Uterus (tissue), 4 donors: ENCODE data around the gene FAM83F. TPM values are rescaled to one million over a fixed set of nuclear protein-coding genes. Genes with fewer than 3 reads are reported as not detected.

Experiments
- DNase-seq, 2 donors: peaks; one replicate each; pipeline ENCODE4 v3.0.0-alpha.2; 2019 to 2020
- H3K27ac ChIP-seq, 2 donors: fragments of 200-600 bp; sonication (generic); 1 replicate in 1 of 2; 2 replicates in 1 of 2; pipeline ENCODE4 v1.5.1; 2016 to 2018
- H3K27me3 ChIP-seq, 2 donors: fragments of 200-600 bp; sonication (generic); one replicate each; pipeline ENCODE4 v1.5.1; 2018 to 2019; ENCODE audit warnings: control low read depth in 1 of 2
- H3K36me3 ChIP-seq, 2 donors: fragments of 200-600 bp; sonication (generic); one replicate each; pipeline ENCODE4 v1.5.1; 2019; ENCODE audit warnings: control low read depth in 1 of 2
- H3K4me1 ChIP-seq, 2 donors: fragments of 200-600 bp; sonication (generic); one replicate each; pipeline ENCODE4 v1.5.1; 2018 to 2019; ENCODE audit warnings: control low read depth in 1 of 2
- H3K4me3 ChIP-seq, 2 donors: fragments of 200-600 bp; sonication (generic); 1 replicate in 1 of 2; 2 replicates in 1 of 2; pipeline ENCODE4 v1.5.1; 2018 to 2019; ENCODE audit warnings: mild to moderate bottlenecking in 1 of 2
- H3K9me3 ChIP-seq, 2 donors: fragments of 200-600 bp; sonication (generic); one replicate each; pipeline ENCODE4 v1.5.1; 2019; ENCODE audit warnings: control low read depth in 1 of 2
- CTCF ChIP-seq, 4 experiments: fragments of 200-600 bp in 2 of 4; fragments of 450-650 bp in 2 of 4; sonication (generic) in 2 of 4; IDR thresholded peaks; one replicate each; pipeline ENCODE4 v1.5.1; 2016 to 2019; ENCODE audit warnings: antibody characterized with exemption in 4 of 4, mild to moderate bottlenecking in 2 of 4, moderate library complexity in 1 of 4
- POLR2A ChIP-seq, 2 donors: fragments of 450-650 bp; IDR thresholded peaks; one replicate each; pipeline ENCODE4 v1.6.1; 2016; ENCODE audit warnings: antibody characterized with exemption in 2 of 2, mild to moderate bottlenecking in 1 of 2, moderate library complexity in 1 of 2
- intact Hi-C: fragments of 100-400 bp; cut with DNase I; formaldehyde crosslinking; loops from one replicate; pipeline ENCODE4 v1.15.1; 2023; ENCODE audit warnings: low total_unique reads
- total RNA-seq, 4 donors: library from RNA; depleted of rRNA in 3 of 4; stranded (reverse); fragments of >200 nt in 3 of 4; gene quantifications; one replicate each; pipeline versions ENCODE4 v1.1.0 to v1.2.4, GENCODE V29; 2014 to 2023
- donor health status: DM: yes; HTN: yes; CAD: no.

FAM83F gene
- total RNA-seq, 4 donors from 2014 or later, result under 0.01 to 2.6 (median 0.11) TPM

- Histone ChIP-seq H3K9me3 (no peaks in the 10 kb centered on the region), H3K27ac (no peak overlapping the region), H3K36me3 (no peaks in the 10 kb centered on the region), H3K4me3 (no peak overlapping the region), H3K4me1 (no peaks in the 10 kb centered on the region), H3K27me3 (no peaks in the 10 kb centered on the region)
- TF ChIP-seq CTCF (IDR thresholded peaks at IDR 0.05) (no peak), POLR2A (IDR thresholded peaks at IDR 0.05) (no peak)
- intact Hi-C loops, result no loop called here
- DNase-seq, result no peak
These were observed 39.0 kb downstream of the FAM83F start for GRCh38 chr22:40033586-40034380.

- Histone ChIP-seq H3K27me3 (no peaks in the 10 kb centered on the region), H3K36me3 (no peaks in the 10 kb centered on the region), H3K9me3 (no peaks in the 10 kb centered on the region), H3K4me1 (no peaks in the 10 kb centered on the region), H3K27ac (no peak overlapping the region), H3K4me3 (no peak overlapping the region)
- intact Hi-C loops, result no loop called here
- TF ChIP-seq CTCF (IDR thresholded peaks at IDR 0.05), result no peak
- TF ChIP-seq POLR2A (IDR thresholded peaks at IDR 0.05), result no peak
- no peak for DNase-seq
These were observed 40.6 kb downstream of the FAM83F start for GRCh38 chr22:40035351-40035750.

- H3K27ac ChIP-seq, result no peak overlapping the region
- intact Hi-C loops, result no loop called here
- TF ChIP-seq POLR2A (IDR thresholded peaks at IDR 0.05) (no peak), CTCF (IDR thresholded peaks at IDR 0.05) (no peak)
- DNase-seq, result no peak
- H3K36me3 ChIP-seq, result no peaks in the 10 kb centered on the region
- no peaks in the 10 kb centered on the region for H3K27me3 ChIP-seq
- no peak overlapping the region for H3K4me3 ChIP-seq
- H3K9me3 ChIP-seq, result no peaks in the 10 kb centered on the region
- no peaks in the 10 kb centered on the region for H3K4me1 ChIP-seq
These were observed 41.4 kb downstream of the FAM83F start for GRCh38 chr22:40036126-40036525.

GRCh38 chr22:40036591-40037225, 42.0 kb downstream of the FAM83F start:
- no peaks in the 10 kb centered on the region for H3K9me3 ChIP-seq
- intact Hi-C loops, result no loop called here
- no peak overlapping the region for H3K27ac ChIP-seq

More at GRCh38 chr22:40036591-40037225, 42.0 kb downstream of the FAM83F start:
- Histone ChIP-seq H3K4me3 (no peak overlapping the region), H3K36me3 (no peaks in the 10 kb centered on the region), H3K4me1 (no peaks in the 10 kb centered on the region), H3K27me3 (no peaks in the 10 kb centered on the region)
- peak in 1 of 2 donors; percentile 32 for DNase-seq
- peak; percentile 42 to 66 (median 58) for TF ChIP-seq CTCF (IDR thresholded peaks at IDR 0.05)
- TF ChIP-seq POLR2A (IDR thresholded peaks at IDR 0.05), result no peak
